Liver (tissue), 9 donors: ENCODE measurements around the gene MSI1. TPM values are rescaled to one million over a fixed set of nuclear protein-coding genes. Genes with fewer than 3 reads are reported as not detected.

ENCODE experiments used
- DNase-seq: peaks from one replicate; pipeline ENCODE4 v3.0.0-alpha.2; 2017; ENCODE audit warnings: low spot score
- H3K27ac ChIP-seq, 2 donors: one replicate each; pipeline ENCODE4 v1.7.0; 2013; ENCODE audit warnings: inconsistent platforms in 2 of 2, low read length in 2 of 2, control low read depth in 1 of 2, low read depth in 1 of 2, mild to moderate bottlenecking in 1 of 2
- H3K27me3 ChIP-seq, 4 donors: one replicate each; pipeline versions ENCODE4 v1.6.1 to v1.7.0; 2013; ENCODE audit warnings: low read length in 3 of 4, inconsistent platforms in 1 of 4, mild to moderate bottlenecking in 1 of 4, moderate library complexity in 1 of 4; ENCODE audit not compliant: control insufficient read depth in 4 of 4, insufficient read depth in 4 of 4
- H3K36me3 ChIP-seq, 4 donors: one replicate each; pipeline versions ENCODE4 v1.6.1 to v1.7.0; 2013; ENCODE audit warnings: low read length in 3 of 4, mild to moderate bottlenecking in 3 of 4, low read depth in 1 of 4, moderate library complexity in 1 of 4; ENCODE audit not compliant: control insufficient read depth in 4 of 4, insufficient read depth in 3 of 4
- H3K4me1 ChIP-seq, 4 donors: one replicate each; pipeline versions ENCODE4 v1.6.1 to v1.7.0; 2013; ENCODE audit warnings: low read length in 3 of 4, mild to moderate bottlenecking in 3 of 4, moderate library complexity in 1 of 4; ENCODE audit not compliant: control insufficient read depth in 4 of 4, insufficient read depth in 4 of 4
- H3K4me3 ChIP-seq, 3 donors: one replicate each; pipeline versions ENCODE4 v1.6.1 to v1.7.0; 2013; ENCODE audit warnings: low read length in 3 of 3, control low read depth in 1 of 3, low read depth in 1 of 3, mild to moderate bottlenecking in 1 of 3
- H3K9ac ChIP-seq, 2 donors: one replicate each; pipeline ENCODE4 v1.7.0; 2013; ENCODE audit warnings: low read length in 2 of 2, mild to moderate bottlenecking in 2 of 2, moderate library complexity in 2 of 2, control low read depth in 1 of 2, low read depth in 1 of 2
- H3K9me3 ChIP-seq, 4 donors: one replicate each; pipeline versions ENCODE4 v1.6.1 to v1.7.0; 2013; ENCODE audit warnings: low read length in 3 of 4; ENCODE audit not compliant: control insufficient read depth in 4 of 4
- ATF3 ChIP-seq: IDR thresholded peaks from 2 replicates; pipeline ENCODE4 v1.6.1; 2016; ENCODE audit warnings: antibody characterized with exemption
- CTCF ChIP-seq: fragments of 150-350 bp; IDR thresholded peaks from 2 replicates; pipeline ENCODE4 v1.5.1; 2017; ENCODE audit warnings: improper control_type of control experiment, low read depth, low read length; ENCODE audit not compliant: missing input control
- EGR1 ChIP-seq, 2 donors: IDR thresholded peaks; 2 replicates each; pipeline ENCODE4 v1.6.1; 2016 to 2018; ENCODE audit warnings: antibody characterized with exemption in 2 of 2, low read depth in 2 of 2
- FOXA1 ChIP-seq: IDR thresholded peaks from 2 replicates; pipeline ENCODE4 v1.6.1; 2016; ENCODE audit warnings: antibody characterized with exemption
- FOXA2 ChIP-seq: IDR thresholded peaks from 2 replicates; pipeline ENCODE4 v1.6.1; 2016; ENCODE audit warnings: antibody characterized with exemption
- GABPA ChIP-seq, 2 donors: IDR thresholded peaks in 1 of 2; conservative IDR thresholded peaks in 1 of 2; 2 replicates each; pipeline ENCODE4 v1.6.1; 2016; ENCODE audit warnings: antibody characterized with exemption in 2 of 2, mild to moderate bottlenecking in 1 of 2, moderate library complexity in 1 of 2
- HNF4A ChIP-seq, 2 donors: conservative IDR thresholded peaks; 2 replicates each; pipeline ENCODE4 v1.6.1; 2016; ENCODE audit warnings: antibody characterized with exemption in 2 of 2, mild to moderate bottlenecking in 2 of 2
- HNF4G ChIP-seq: IDR thresholded peaks from 2 replicates; pipeline ENCODE4 v1.6.1; 2016; ENCODE audit warnings: antibody characterized with exemption
- JUND ChIP-seq, 2 donors: IDR thresholded peaks; 2 replicates each; pipeline ENCODE4 v1.6.1; 2016; ENCODE audit warnings: antibody characterized with exemption in 2 of 2
- MAX ChIP-seq: IDR thresholded peaks from 2 replicates; pipeline ENCODE4 v1.6.1; 2016; ENCODE audit warnings: antibody characterized with exemption
- NR2F2 ChIP-seq: IDR thresholded peaks from 2 replicates; pipeline ENCODE4 v1.6.1; 2016; ENCODE audit warnings: antibody characterized with exemption
- RAD21 ChIP-seq, 2 donors: IDR thresholded peaks; 2 replicates each; pipeline ENCODE4 v1.6.1; 2016; ENCODE audit warnings: antibody characterized with exemption in 2 of 2, mild to moderate bottlenecking in 2 of 2
- REST ChIP-seq: IDR thresholded peaks from 2 replicates; pipeline ENCODE4 v1.6.1; 2016; ENCODE audit warnings: antibody characterized with exemption, mild to moderate bottlenecking
- RXRA ChIP-seq, 2 donors: IDR thresholded peaks; 2 replicates each; pipeline ENCODE4 v1.6.1; 2017 to 2018; ENCODE audit warnings: antibody characterized with exemption in 2 of 2, mild to moderate bottlenecking in 1 of 2
- SP1 ChIP-seq: IDR thresholded peaks from 2 replicates; pipeline ENCODE4 v1.6.1; 2018; ENCODE audit warnings: antibody characterized with exemption, mild to moderate bottlenecking
- TAF1 ChIP-seq: conservative IDR thresholded peaks from 2 replicates; pipeline ENCODE4 v1.6.1; 2016; ENCODE audit warnings: antibody characterized with exemption, mild to moderate bottlenecking
- YY1 ChIP-seq: IDR thresholded peaks from 2 replicates; pipeline ENCODE4 v1.6.1; 2016; ENCODE audit warnings: antibody characterized with exemption, mild to moderate bottlenecking
- ZBTB33 ChIP-seq: IDR thresholded peaks from 2 replicates; pipeline ENCODE4 v1.6.1; 2016; ENCODE audit warnings: antibody characterized with exemption
- WGBS: extraction: QIAGEN DNeasy Blood & Tissue Kit; methylation state at CpG from one replicate; pipeline ENCODE4 v1.1.7; 2013; 5-methylcytosine and 5-hydroxymethylcytosine counted together
- polyA plus RNA-seq, 2 donors: library from polyadenylated mRNA; stranded (reverse) in 1 of 2; unstranded in 1 of 2; fragments of 200-250 nt in 1 of 2; fragments of >200 nt in 1 of 2; fragmentation: Nextera tagmentation in 1 of 2; extraction: Ambion mirVana in 1 of 2; gene quantifications; one replicate each; pipeline versions ENCODE4 v1.2.1 to v1.2.3, GENCODE V29; 2013 to 2015
- total RNA-seq, 2 donors: library from RNA; depleted of rRNA; stranded (reverse); fragments of >200 nt; gene quantifications; one replicate each; pipeline ENCODE4 v1.2.3, GENCODE V29; 2014
- donor health status: healthy.
- donor health status: healthy.
- donor health status: healthy.
- donor health status: healthy.
- donor health status: healthy.

MSI1 gene
- total and polyA plus RNA-seq, 4 donors = 0.13 to 1.2 TPM; not detected in 2

GRCh38 chr12:120347766-120348165 is 21.2 kb downstream of the MSI1 start:
- WGBS = 98% methylated on average over 11 of the region's 11 CpGs
- TF ChIP-seq EGR1 (IDR thresholded peaks at IDR 0.05; ENCODE audit: low read depth in 2 of 2) = no peak
- no peak for TF ChIP-seq FOXA1
- TF ChIP-seq REST = no peak
- TF ChIP-seq HNF4G = no peak
- no peak for TF ChIP-seq SP1
- no peak for TF ChIP-seq HNF4A (conservative IDR thresholded peaks at IDR 0.05)
- no peak for TF ChIP-seq JUND (IDR thresholded peaks at IDR 0.05)
- no peak for TF ChIP-seq ZBTB33
- TF ChIP-seq ATF3 = no peak
- no peak for TF ChIP-seq MAX
- no peak for TF ChIP-seq GABPA (IDR thresholded peaks at IDR 0.05 in 1 of 2, conservative IDR thresholded peaks at IDR 0.05 in 1 of 2)
- TF ChIP-seq CTCF = no peak
- TF ChIP-seq RAD21 (IDR thresholded peaks at IDR 0.05) = no peak
- TF ChIP-seq FOXA2 = no peak
- TF ChIP-seq RXRA (IDR thresholded peaks at IDR 0.05) = no peak
- TF ChIP-seq TAF1 = no peak
- no peak for TF ChIP-seq NR2F2
- no peak for TF ChIP-seq YY1
- H3K9me3 ChIP-seq = no peaks in the 10 kb centered on the region
- H3K27me3 ChIP-seq = no peaks in the 10 kb centered on the region
- no peaks in the 10 kb centered on the region for H3K36me3 ChIP-seq
- no peak overlapping the region for H3K4me3 ChIP-seq
- DNase-seq = no peak
- no peak overlapping the region for H3K27ac ChIP-seq
- no peak overlapping the region for H3K9ac ChIP-seq
- H3K4me1 ChIP-seq = peaks cover 4 to 23% (median 14%) of the 10 kb centered on the region in 4 donors
